Measurements from ENCODE around the gene LBP.

LBP gene

GRCh38 chr20:38317422-38317821, 28.9 kb upstream of the LBP start:
- TF ChIP-seq NFIC (IDR thresholded peaks at IDR 0.05) (no peak), RAD21 (IDR thresholded peaks at IDR 0.05; ENCODE audit: low read depth) (no peak), EP300 (IDR thresholded peaks at IDR 0.05; ENCODE audit: borderline replicate concordance) (no peak), YY1 (IDR thresholded peaks at IDR 0.05; ENCODE audit: low read depth) (no peak), CREB1 (IDR thresholded peaks at IDR 0.05; ENCODE audit: low read depth) (no peak)

DNA sequence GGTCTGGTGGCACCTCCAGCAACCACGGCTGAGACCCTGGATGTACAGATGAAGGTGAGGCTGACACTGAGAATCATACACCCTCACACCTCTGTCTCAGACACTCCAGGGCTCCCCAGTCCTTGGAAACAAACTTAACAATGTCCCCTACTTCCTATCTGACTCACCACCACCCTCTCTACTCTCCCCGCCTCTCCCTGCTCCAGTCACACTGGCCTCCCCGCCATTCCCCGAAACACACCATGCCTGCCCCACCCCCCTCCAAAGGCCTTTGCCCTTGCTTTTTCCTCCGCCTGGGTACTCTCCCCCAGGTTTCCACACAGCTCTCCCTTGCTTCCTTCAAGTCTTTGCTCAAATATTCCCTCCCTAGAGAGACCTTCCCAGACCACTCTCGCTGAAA, 26.1 kb upstream of the LBP start:
- no peak for TF ChIP-seq REST (IDR thresholded peaks at IDR 0.05; ENCODE audit: low read depth)
- no peak for TF ChIP-seq TEAD4 (IDR thresholded peaks at IDR 0.05)
- TF ChIP-seq FOXM1 (IDR thresholded peaks at IDR 0.05; ENCODE audit: borderline replicate concordance, low read depth) = no peak
- TF ChIP-seq NFIC (IDR thresholded peaks at IDR 0.05) = no peak
- no peak for TF ChIP-seq MAX (IDR thresholded peaks at IDR 0.05)
- TF ChIP-seq EGR1 (IDR thresholded peaks at IDR 0.05) = no peak
- no peak for TF ChIP-seq ZBTB7A (IDR thresholded peaks at IDR 0.05; ENCODE audit: low read depth)
- no peak for TF ChIP-seq CEBPB (IDR thresholded peaks at IDR 0.05)
- no peak for TF ChIP-seq YY1 (IDR thresholded peaks at IDR 0.05; ENCODE audit: low read depth)
- no peak for TF ChIP-seq RAD21 (IDR thresholded peaks at IDR 0.05; ENCODE audit: low read depth)
- no peak for TF ChIP-seq EP300 (IDR thresholded peaks at IDR 0.05; ENCODE audit: borderline replicate concordance)
- TF ChIP-seq TAF1 (IDR thresholded peaks at IDR 0.05; ENCODE audit: low read depth) = no peak
- no peak for TF ChIP-seq TCF12 (IDR thresholded peaks at IDR 0.05; ENCODE audit: low read depth)
- no peak for TF ChIP-seq CREB1 (IDR thresholded peaks at IDR 0.05; ENCODE audit: low read depth)
- no peak for TF ChIP-seq USF1 (IDR thresholded peaks at IDR 0.05)

DNA sequence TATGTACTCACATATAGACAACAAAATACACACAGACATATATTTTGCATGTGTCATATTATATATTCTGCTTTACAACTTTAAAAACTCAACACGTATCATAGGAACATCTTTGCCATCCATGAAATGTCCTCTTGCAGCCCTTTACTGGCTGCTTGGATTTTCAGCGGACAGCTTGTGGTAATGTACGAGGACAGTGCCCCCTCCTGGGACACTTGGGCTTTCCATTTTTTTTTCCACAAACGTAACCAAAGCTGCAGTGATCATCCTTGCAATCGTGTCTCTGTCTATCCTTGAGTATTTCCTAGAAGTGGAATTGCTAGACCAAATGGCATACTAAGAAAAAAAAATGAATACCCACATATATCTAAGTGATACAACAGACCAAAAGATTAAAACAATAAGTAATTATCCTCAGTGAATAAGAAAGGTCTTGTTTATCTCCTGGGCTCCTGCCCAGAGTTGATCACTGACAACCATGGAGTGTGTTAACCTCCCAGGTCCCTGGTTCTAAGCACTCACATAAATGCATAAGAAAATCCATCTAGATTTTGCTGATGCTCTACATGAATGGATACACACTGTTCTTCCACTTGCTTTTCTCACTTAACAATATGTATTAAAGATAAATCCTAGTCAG, 24.2 kb upstream of the LBP start:
- TF ChIP-seq TCF12 (IDR thresholded peaks at IDR 0.05; ENCODE audit: low read depth) = no peak
- TF ChIP-seq NFIC (IDR thresholded peaks at IDR 0.05) = no peak
- peak; percentile 80 for TF ChIP-seq RAD21 (IDR thresholded peaks at IDR 0.05; ENCODE audit: low read depth)
- TF ChIP-seq ZBTB7A (IDR thresholded peaks at IDR 0.05; ENCODE audit: low read depth) = no peak

GRCh38 chr20:38324159-38324558, 22.1 kb upstream of the LBP start:
- TF ChIP-seq EP300 (IDR thresholded peaks at IDR 0.05; ENCODE audit: borderline replicate concordance) (no peak), YY1 (IDR thresholded peaks at IDR 0.05; ENCODE audit: low read depth) (no peak), EGR1 (IDR thresholded peaks at IDR 0.05) (no peak)

DNA sequence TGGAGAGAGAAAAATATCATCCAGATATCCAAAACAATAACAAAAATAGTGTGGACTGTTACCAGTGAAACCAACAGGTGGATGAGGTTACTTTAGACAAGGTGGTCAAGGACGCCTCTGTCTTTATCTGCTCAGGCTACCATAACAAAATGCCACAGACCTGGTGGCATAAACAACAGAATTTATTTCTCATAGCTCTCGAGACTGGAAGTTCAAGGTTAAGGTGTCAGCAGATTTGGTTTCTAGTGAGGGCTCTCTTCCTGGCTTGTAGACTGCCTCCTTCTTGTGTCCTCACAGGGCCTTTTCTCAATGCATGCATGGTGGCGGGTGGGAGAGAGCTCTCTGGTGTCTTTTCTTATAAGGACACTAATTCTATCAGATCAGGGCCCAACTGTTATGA, 21.1 kb upstream of the LBP start:
- TF ChIP-seq REST (IDR thresholded peaks at IDR 0.05; ENCODE audit: low read depth) (no peak), TCF12 (IDR thresholded peaks at IDR 0.05; ENCODE audit: low read depth) (no peak), YY1 (IDR thresholded peaks at IDR 0.05; ENCODE audit: low read depth) (no peak), FOXM1 (IDR thresholded peaks at IDR 0.05; ENCODE audit: borderline replicate concordance, low read depth) (no peak), TAF1 (IDR thresholded peaks at IDR 0.05; ENCODE audit: low read depth) (no peak), CREB1 (IDR thresholded peaks at IDR 0.05; ENCODE audit: low read depth) (no peak), NFIC (IDR thresholded peaks at IDR 0.05) (no peak), USF1 (IDR thresholded peaks at IDR 0.05) (no peak)

DNA sequence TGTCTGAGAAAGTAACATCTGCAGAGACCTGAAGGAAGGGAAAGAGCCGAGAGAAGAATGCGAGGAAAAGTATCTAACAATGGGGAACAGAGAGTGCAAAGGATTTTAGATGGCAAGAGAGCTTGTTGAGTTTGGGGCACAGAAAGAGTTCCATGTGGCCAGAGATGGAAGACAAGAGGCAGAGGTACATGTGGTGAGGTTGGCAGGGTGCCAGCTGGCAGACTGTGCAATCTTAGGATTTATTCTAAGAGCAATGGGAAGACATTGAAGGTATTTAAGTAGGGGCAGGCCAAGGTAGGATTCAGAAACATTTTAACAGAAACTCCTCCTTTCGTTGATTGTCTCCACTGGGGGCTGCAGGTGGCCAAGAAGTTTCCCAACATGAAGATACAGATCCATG, 20.4 kb upstream of the LBP start:
- TF ChIP-seq NFIC (IDR thresholded peaks at IDR 0.05) (peak; percentile 39; the same call in 1 of the 2 replicates), EGR1 (IDR thresholded peaks at IDR 0.05) (no peak), TCF12 (IDR thresholded peaks at IDR 0.05; ENCODE audit: low read depth) (no peak), FOXM1 (IDR thresholded peaks at IDR 0.05; ENCODE audit: borderline replicate concordance, low read depth) (no peak), EP300 (IDR thresholded peaks at IDR 0.05; ENCODE audit: borderline replicate concordance) (no peak), TAF1 (IDR thresholded peaks at IDR 0.05; ENCODE audit: low read depth) (no peak), TEAD4 (IDR thresholded peaks at IDR 0.05) (no peak), ZBTB7A (IDR thresholded peaks at IDR 0.05; ENCODE audit: low read depth) (no peak)

GRCh38 chr20:38326309-38326708, 20.0 kb upstream of the LBP start:
- TF ChIP-seq MAX (IDR thresholded peaks at IDR 0.05) = no peak
- TF ChIP-seq YY1 (IDR thresholded peaks at IDR 0.05; ENCODE audit: low read depth) = no peak
- TF ChIP-seq TEAD4 (IDR thresholded peaks at IDR 0.05) = no peak
- no peak for TF ChIP-seq EGR1 (IDR thresholded peaks at IDR 0.05)
- no peak for TF ChIP-seq NFIC (IDR thresholded peaks at IDR 0.05)
- TF ChIP-seq REST (IDR thresholded peaks at IDR 0.05; ENCODE audit: low read depth) = no peak
- no peak for TF ChIP-seq TAF1 (IDR thresholded peaks at IDR 0.05; ENCODE audit: low read depth)
- no peak for TF ChIP-seq FOXM1 (IDR thresholded peaks at IDR 0.05; ENCODE audit: borderline replicate concordance, low read depth)
- TF ChIP-seq USF1 (IDR thresholded peaks at IDR 0.05) = no peak

Measured in Ishikawa (cell line).